ENCODE measurements around the gene CTNND2.

Gene CTNND2

DNA sequence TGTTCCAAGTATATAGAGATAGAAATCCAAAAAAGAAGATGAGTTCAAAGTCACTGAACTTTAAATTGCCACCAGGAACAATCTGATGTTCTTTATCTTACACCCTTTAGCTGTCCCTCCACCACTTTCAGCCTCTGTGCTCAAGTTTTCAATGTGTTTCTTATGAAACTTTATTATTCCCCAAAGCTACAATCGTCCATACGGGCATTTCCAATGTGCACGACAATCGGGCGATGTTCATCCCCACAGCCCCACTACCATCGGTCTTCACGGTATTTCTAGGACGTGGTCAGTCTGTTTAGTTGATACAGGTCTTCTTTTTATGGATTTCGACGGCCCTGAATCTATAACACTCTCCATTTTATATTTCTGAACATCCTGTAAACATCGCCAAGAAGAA lies 904.5 kb downstream of the CTNND2 start:
- Histone ChIP-seq H3K9me3 (ENCODE audit: control insufficient read depth, low read length) (no peaks in the 10 kb centered on the region), H3K36me3 (ENCODE audit: control insufficient read depth, insufficient read depth, low read length) (no peaks in the 10 kb centered on the region), H3K27ac (ENCODE audit: low read depth, low read length, severe bottlenecking) (no peak overlapping the region), H3K4me3 (ENCODE audit: extremely low read depth, insufficient read depth, low read length, poor library complexity, severe bottlenecking) (no peak overlapping the region), H3K4me1 (ENCODE audit: control insufficient read depth, insufficient read depth, low read length, poor library complexity, severe bottlenecking) (peaks cover 5% of the 10 kb centered on the region)
- 100% methylated on average over 2 of the region's 11 CpGs; no CpG with 5 or more reads in 1 of the 2 experiments for WGBS, 2 experiments (ENCODE audit: insufficient coverage in 2 of 2)

DNA sequence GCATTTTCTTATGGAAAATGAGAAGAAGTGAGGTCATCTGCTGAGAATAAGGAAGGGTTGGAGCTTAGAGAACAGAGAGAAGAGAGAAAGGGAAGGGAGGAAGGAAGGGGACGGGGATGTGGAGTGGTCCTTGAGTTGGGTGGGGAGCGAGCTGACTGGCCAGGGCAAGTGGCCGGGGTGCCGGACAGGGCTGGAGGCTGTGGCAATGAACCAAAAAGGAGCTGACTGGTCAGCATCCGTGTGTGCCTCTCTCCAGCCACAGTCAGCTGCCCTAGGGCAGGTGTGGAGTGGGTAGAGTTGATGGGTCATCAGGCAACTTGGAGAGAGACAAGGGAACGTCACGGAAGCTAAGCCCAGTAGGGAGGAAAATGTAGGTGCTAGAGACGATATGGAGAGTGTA lies 908.4 kb downstream of the CTNND2 start:
- 97 to 98% methylated on average over 5 to 8 of the region's 8 CpGs for WGBS, 2 experiments (ENCODE audit: insufficient coverage in 2 of 2)
- peaks cover 5% of the 10 kb centered on the region for H3K4me1 ChIP-seq (ENCODE audit: control insufficient read depth, insufficient read depth, low read length, poor library complexity, severe bottlenecking)
- H3K4me3 ChIP-seq (ENCODE audit: extremely low read depth, insufficient read depth, low read length, poor library complexity, severe bottlenecking): no peak overlapping the region
- H3K36me3 ChIP-seq (ENCODE audit: control insufficient read depth, insufficient read depth, low read length): no peaks in the 10 kb centered on the region
- no peak overlapping the region for H3K27ac ChIP-seq (ENCODE audit: low read depth, low read length, severe bottlenecking)
- H3K9me3 ChIP-seq (ENCODE audit: control insufficient read depth, low read length): no peaks in the 10 kb centered on the region

DNA sequence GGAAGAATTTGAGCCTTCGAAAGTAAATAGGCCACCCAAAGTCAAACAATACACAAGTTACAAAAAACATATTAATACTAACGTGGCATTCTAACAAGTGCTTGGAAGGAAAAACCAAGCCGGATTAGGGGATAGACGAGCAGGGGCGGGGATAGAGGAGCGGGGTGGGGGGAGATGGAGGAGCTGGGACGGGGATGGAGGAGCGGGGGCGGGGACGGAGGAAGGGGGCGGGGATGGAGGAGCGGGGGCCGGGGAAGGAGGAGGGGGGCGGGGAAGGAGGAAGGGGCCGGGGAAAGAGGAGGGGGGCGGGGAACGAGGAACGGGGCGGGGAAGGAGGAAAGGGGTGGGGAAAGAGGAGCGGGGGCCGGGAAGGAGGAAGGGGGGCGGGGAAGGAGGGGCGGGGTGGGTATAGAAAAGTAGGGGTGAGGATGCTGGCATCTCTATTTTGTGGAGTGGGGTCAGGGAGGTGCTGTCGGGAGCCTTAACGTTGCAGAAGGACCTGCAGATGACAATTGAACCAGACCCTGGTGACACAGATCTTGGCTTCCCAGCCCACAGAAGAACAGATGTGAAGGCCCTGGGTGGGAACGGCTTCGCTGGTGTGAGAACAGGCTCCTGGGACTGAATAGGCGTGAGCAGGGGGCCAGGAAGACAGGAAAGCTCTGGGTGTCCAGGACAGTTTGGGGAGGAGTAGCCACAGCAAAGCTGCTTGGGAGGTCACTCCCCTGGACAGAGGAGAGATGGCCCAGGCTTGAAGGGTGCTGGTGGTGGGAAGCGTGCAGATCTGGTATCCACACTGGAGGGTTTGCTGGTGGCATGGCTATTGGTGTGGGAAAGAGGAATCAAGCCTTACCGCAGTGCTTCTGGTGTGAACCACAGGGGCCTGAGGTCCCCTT lies 909.9 kb downstream of the CTNND2 start:
- Histone ChIP-seq H3K4me1 (ENCODE audit: control insufficient read depth, insufficient read depth, low read length, poor library complexity, severe bottlenecking) (no peaks in the 10 kb centered on the region), H3K4me3 (ENCODE audit: extremely low read depth, insufficient read depth, low read length, poor library complexity, severe bottlenecking) (no peak overlapping the region), H3K27ac (ENCODE audit: low read depth, low read length, severe bottlenecking) (no peak overlapping the region), H3K9me3 (ENCODE audit: control insufficient read depth, low read length) (no peaks in the 10 kb centered on the region), H3K36me3 (ENCODE audit: control insufficient read depth, insufficient read depth, low read length) (no peaks in the 10 kb centered on the region)
- WGBS, 2 experiments (ENCODE audit: insufficient coverage in 2 of 2): 88 to 96% methylated on average over 6 to 7 of the region's 30 CpGs

DNA sequence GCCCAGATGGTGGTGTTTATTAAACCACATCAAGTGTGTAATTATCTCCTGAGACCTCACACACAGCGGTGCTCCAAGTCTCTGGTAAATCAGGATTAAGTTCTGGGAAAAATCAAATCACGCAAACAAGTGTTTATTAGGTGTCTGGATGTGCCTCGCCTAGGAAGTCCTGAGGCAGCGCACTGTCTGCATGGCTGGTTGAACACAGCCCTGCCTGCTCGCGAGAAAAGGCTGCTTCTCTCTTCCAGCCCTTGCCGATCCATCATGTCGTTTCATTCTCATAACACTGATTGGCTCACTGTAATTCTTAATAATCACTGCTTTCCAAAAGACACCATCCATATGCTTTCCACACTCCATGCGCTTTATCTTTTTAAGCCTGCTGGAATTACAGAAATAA lies 913.6 kb downstream of the CTNND2 start:
- H3K27ac ChIP-seq (ENCODE audit: low read depth, low read length, severe bottlenecking): no peak overlapping the region
- H3K9me3 ChIP-seq (ENCODE audit: control insufficient read depth, low read length): no peaks in the 10 kb centered on the region
- H3K4me3 ChIP-seq (ENCODE audit: extremely low read depth, insufficient read depth, low read length, poor library complexity, severe bottlenecking): no peak overlapping the region
- WGBS, 2 experiments (ENCODE audit: insufficient coverage in 2 of 2): 95 to 97% methylated on average over 8 to 9 of the region's 9 CpGs
- peaks cover 7% of the 10 kb centered on the region for H3K4me1 ChIP-seq (ENCODE audit: control insufficient read depth, insufficient read depth, low read length, poor library complexity, severe bottlenecking)
- no peaks in the 10 kb centered on the region for H3K36me3 ChIP-seq (ENCODE audit: control insufficient read depth, insufficient read depth, low read length)

- Histone ChIP-seq H3K36me3 (ENCODE audit: control insufficient read depth, insufficient read depth, low read length) (no peaks in the 10 kb centered on the region), H3K4me1 (ENCODE audit: control insufficient read depth, insufficient read depth, low read length, poor library complexity, severe bottlenecking) (peaks cover 7% of the 10 kb centered on the region), H3K27ac (ENCODE audit: low read depth, low read length, severe bottlenecking) (no peak overlapping the region), H3K4me3 (ENCODE audit: extremely low read depth, insufficient read depth, low read length, poor library complexity, severe bottlenecking) (no peak overlapping the region), H3K9me3 (ENCODE audit: control insufficient read depth, low read length) (no peaks in the 10 kb centered on the region)
- 84 to 93% methylated on average over 6 of the region's 6 CpGs for WGBS, 2 experiments (ENCODE audit: insufficient coverage in 2 of 2)
Measured at GRCh38 chr5:10989577-10990263, 914.5 kb downstream of the CTNND2 start.

DNA sequence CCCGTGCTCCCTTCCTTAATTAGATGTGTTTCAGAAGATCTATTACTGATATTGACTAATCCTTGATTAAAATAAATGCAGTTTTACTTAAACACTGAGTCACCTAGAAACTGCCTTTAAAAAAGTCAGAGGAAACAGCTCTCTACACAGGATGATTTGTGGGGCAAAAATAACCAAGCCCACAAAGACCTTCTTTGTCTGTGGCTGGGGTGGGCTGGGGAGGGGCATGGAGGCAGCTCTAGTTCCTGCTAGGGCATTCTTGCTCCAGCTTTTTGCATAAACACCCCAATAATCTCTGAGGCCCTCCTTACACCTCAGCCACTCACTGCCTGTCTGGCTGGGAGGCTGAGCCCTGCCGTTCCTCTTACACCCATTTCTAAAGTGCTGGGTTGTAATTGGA lies 915.6 kb downstream of the CTNND2 start:
- H3K4me1 ChIP-seq (ENCODE audit: control insufficient read depth, insufficient read depth, low read length, poor library complexity, severe bottlenecking): peaks cover 7% of the 10 kb centered on the region
- no CpG with 5 or more reads among the region's 2 CpGs for WGBS, 2 experiments (ENCODE audit: insufficient coverage in 2 of 2)

GRCh38 chr5:10987925-10988504 lies 916.2 kb downstream of the CTNND2 start:
- Histone ChIP-seq H3K4me3 (ENCODE audit: extremely low read depth, insufficient read depth, low read length, poor library complexity, severe bottlenecking) (no peak overlapping the region), H3K27ac (ENCODE audit: low read depth, low read length, severe bottlenecking) (no peak overlapping the region), H3K4me1 (ENCODE audit: control insufficient read depth, insufficient read depth, low read length, poor library complexity, severe bottlenecking) (peaks cover 7% of the 10 kb centered on the region), H3K36me3 (ENCODE audit: control insufficient read depth, insufficient read depth, low read length) (no peaks in the 10 kb centered on the region), H3K9me3 (ENCODE audit: control insufficient read depth, low read length) (no peaks in the 10 kb centered on the region)
- 10 to 11% methylated on average over 13 to 14 of the region's 17 CpGs for WGBS, 2 experiments (ENCODE audit: insufficient coverage in 2 of 2)

More for the DNA sequence above, 915.6 kb downstream of the CTNND2 start:
- Histone ChIP-seq H3K9me3 (ENCODE audit: control insufficient read depth, low read length) (no peaks in the 10 kb centered on the region), H3K4me3 (ENCODE audit: extremely low read depth, insufficient read depth, low read length, poor library complexity, severe bottlenecking) (no peak overlapping the region), H3K36me3 (ENCODE audit: control insufficient read depth, insufficient read depth, low read length) (no peaks in the 10 kb centered on the region), H3K27ac (ENCODE audit: low read depth, low read length, severe bottlenecking) (peak overlapping the region; percentile 34)

DNA sequence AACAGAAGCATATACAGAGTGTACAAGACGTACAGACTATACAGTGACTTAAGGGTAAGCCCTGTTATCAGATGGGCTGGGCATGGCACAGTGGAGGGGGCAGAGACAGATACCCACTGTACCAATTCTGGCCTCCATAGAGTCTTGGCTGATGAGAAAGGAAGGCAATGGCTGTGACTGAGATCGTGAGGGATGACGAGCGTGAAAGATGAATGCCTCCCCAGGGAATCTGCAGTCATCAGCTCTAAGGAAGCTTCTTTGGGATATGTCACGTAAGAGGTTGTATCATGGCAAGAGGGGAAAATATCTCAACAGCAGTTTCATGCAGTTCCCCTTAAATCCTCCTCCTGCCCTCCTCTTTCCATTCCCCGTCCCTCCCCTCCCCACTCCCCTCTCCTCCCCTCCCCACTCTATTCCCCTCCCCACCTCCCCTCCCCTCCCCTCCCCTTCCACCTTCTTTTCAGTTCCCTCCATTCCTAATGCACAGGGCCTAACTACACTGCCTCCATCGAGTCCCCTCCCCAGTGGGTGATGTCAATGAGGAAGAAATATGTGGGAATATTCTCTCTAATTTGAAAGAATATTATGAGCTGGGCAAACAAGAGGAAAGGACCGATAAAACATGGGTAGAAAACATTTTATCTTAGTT lies 916.8 kb downstream of the CTNND2 start:
- Histone ChIP-seq H3K9me3 (ENCODE audit: control insufficient read depth, low read length) (no peaks in the 10 kb centered on the region), H3K27ac (ENCODE audit: low read depth, low read length, severe bottlenecking) (no peak overlapping the region), H3K36me3 (ENCODE audit: control insufficient read depth, insufficient read depth, low read length) (no peaks in the 10 kb centered on the region), H3K4me1 (ENCODE audit: control insufficient read depth, insufficient read depth, low read length, poor library complexity, severe bottlenecking) (peaks cover 7% of the 10 kb centered on the region), H3K4me3 (ENCODE audit: extremely low read depth, insufficient read depth, low read length, poor library complexity, severe bottlenecking) (no peak overlapping the region)
- WGBS, 2 experiments (ENCODE audit: insufficient coverage in 2 of 2): 94% methylated on average over 4 to 5 of the region's 8 CpGs

DNA sequence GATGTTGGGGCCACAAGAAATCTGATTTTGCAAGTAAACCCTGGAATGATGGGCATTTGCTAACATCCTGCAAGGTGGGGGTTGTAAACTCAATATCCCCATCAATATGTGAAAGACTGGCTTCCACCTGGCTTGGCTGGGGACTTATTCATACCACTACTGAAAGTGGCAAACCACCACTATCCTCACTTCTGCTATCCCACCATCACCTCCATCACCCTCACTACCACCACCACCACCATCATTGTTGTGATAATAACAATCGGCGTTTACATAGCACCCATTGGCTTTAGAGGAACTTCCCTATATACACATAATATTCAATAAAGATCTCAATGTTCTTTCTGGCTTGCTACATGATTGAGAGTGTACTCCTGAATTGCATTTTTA lies 918.5 kb downstream of the CTNND2 start:
- H3K27ac ChIP-seq (ENCODE audit: low read depth, low read length, severe bottlenecking): no peak overlapping the region

DNA sequence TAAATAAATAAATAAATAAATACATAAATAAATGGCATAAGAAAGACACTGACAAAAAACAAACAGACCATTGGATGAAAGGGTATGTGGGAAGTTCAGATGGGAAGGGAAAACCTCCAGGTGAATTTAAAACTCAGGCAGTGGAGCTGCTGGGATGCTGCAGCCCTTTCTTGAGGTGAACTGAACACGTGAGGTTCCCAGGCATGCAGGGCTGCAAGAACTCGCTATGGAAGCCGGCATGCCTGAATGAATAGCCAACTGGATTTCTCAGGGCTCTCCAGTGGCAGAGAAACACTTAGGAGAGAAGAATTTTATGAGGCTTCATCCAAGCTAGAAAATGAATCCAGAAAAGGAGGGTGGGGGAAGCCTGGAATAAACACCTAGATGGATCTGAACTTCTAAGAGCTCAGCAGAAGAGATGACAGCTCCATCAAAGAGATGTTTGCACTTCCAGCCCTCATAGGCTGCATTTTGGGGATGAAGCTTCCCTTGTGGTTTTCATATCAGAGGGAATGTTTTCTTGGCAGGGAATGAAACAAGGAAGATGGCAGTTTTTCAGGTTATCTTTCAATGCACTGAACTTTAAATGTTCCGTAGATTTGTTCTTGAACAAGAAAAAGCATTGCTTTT lies 919.0 kb downstream of the CTNND2 start:
- Histone ChIP-seq H3K4me1 (ENCODE audit: control insufficient read depth, insufficient read depth, low read length, poor library complexity, severe bottlenecking) (peaks cover 7% of the 10 kb centered on the region), H3K27ac (ENCODE audit: low read depth, low read length, severe bottlenecking) (no peak overlapping the region), H3K36me3 (ENCODE audit: control insufficient read depth, insufficient read depth, low read length) (no peaks in the 10 kb centered on the region), H3K4me3 (ENCODE audit: extremely low read depth, insufficient read depth, low read length, poor library complexity, severe bottlenecking) (no peak overlapping the region), H3K9me3 (ENCODE audit: control insufficient read depth, low read length) (no peaks in the 10 kb centered on the region)
- 79 to 92% methylated on average over 3 to 4 of the region's 4 CpGs for WGBS, 2 experiments (ENCODE audit: insufficient coverage in 2 of 2)

More for the DNA sequence above, 918.5 kb downstream of the CTNND2 start:
- Histone ChIP-seq H3K36me3 (ENCODE audit: control insufficient read depth, insufficient read depth, low read length) (no peaks in the 10 kb centered on the region), H3K4me1 (ENCODE audit: control insufficient read depth, insufficient read depth, low read length, poor library complexity, severe bottlenecking) (peaks cover 7% of the 10 kb centered on the region), H3K4me3 (ENCODE audit: extremely low read depth, insufficient read depth, low read length, poor library complexity, severe bottlenecking) (no peak overlapping the region), H3K9me3 (ENCODE audit: control insufficient read depth, low read length) (no peaks in the 10 kb centered on the region)
- no CpG with 5 or more reads among the region's 2 CpGs for WGBS, 2 experiments (ENCODE audit: insufficient coverage in 2 of 2)

Measured in mesodermal cell (in vitro differentiated cells).